ENCODE measurements around the gene KSR2.

DNA sequence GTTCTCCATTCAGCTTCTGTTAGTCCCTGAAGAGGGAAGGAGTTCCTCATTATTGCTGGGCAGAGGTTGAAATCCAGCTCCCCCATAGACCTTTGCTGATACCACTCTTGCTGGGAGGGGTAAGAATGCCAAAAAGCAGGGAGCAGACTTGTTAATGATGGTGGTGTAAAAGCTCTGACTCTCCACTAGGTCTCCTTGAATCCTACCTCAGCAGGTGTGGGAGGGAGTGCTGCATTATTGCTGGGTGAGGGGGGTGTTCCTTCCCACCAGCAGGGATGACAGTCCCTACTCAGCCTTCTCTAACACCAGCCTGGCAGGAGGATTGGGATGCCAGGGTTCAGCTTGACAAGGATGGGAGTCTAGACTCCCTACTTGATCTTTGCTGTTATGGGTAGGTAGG lies 421.6 kb downstream of the KSR2 start:
- TF ChIP-seq, protein P1, sequence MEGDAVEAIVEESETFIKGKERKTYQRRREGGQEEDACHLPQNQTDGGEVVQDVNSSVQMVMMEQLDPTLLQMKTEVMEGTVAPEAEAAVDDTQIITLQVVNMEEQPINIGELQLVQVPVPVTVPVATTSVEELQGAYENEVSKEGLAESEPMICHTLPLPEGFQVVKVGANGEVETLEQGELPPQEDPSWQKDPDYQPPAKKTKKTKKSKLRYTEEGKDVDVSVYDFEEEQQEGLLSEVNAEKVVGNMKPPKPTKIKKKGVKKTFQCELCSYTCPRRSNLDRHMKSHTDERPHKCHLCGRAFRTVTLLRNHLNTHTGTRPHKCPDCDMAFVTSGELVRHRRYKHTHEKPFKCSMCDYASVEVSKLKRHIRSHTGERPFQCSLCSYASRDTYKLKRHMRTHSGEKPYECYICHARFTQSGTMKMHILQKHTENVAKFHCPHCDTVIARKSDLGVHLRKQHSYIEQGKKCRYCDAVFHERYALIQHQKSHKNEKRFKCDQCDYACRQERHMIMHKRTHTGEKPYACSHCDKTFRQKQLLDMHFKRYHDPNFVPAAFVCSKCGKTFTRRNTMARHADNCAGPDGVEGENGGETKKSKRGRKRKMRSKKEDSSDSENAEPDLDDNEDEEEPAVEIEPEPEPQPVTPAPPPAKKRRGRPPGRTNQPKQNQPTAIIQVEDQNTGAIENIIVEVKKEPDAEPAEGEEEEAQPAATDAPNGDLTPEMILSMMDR (conservative IDR thresholded peaks at IDR 0.05; ENCODE audit: low read depth, low read length): no peak
- no peak for TF ChIP-seq FOS (IDR thresholded peaks at IDR 0.05; ENCODE audit: low read depth, low read length)
- TF ChIP-seq POLR2A (IDR thresholded peaks at IDR 0.05; ENCODE audit: low read depth, low read length): no peak
- TF ChIP-seq, protein P2, sequence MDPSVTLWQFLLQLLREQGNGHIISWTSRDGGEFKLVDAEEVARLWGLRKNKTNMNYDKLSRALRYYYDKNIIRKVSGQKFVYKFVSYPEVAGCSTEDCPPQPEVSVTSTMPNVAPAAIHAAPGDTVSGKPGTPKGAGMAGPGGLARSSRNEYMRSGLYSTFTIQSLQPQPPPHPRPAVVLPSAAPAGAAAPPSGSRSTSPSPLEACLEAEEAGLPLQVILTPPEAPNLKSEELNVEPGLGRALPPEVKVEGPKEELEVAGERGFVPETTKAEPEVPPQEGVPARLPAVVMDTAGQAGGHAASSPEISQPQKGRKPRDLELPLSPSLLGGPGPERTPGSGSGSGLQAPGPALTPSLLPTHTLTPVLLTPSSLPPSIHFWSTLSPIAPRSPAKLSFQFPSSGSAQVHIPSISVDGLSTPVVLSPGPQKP (IDR thresholded peaks at IDR 0.05; ENCODE audit: borderline replicate concordance, low read depth, low read length): no peak
- no peak for TF ChIP-seq BHLHE40 (IDR thresholded peaks at IDR 0.05; ENCODE audit: low read depth, low read length)
- TF ChIP-seq CEBPB (IDR thresholded peaks at IDR 0.05; ENCODE audit: low read depth, low read length): no peak
- no peak for TF ChIP-seq RCOR1 (IDR thresholded peaks at IDR 0.05; ENCODE audit: insufficient replicate concordance, low read length)
- no peak for TF ChIP-seq RAD21 (IDR thresholded peaks at IDR 0.05; ENCODE audit: low read length)
- TF ChIP-seq, protein P3, sequence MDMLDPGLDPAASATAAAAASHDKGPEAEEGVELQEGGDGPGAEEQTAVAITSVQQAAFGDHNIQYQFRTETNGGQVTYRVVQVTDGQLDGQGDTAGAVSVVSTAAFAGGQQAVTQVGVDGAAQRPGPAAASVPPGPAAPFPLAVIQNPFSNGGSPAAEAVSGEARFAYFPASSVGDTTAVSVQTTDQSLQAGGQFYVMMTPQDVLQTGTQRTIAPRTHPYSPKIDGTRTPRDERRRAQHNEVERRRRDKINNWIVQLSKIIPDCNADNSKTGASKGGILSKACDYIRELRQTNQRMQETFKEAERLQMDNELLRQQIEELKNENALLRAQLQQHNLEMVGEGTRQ (IDR thresholded peaks at IDR 0.05; ENCODE audit: low read depth, low read length): no peak
- TF ChIP-seq MXI1 (IDR thresholded peaks at IDR 0.05; ENCODE audit: borderline replicate concordance, low read depth, low read length): no peak
- no peak for TF ChIP-seq NFE2L2 (IDR thresholded peaks at IDR 0.05; ENCODE audit: low read depth, low read length)
- TF ChIP-seq SMC3 (IDR thresholded peaks at IDR 0.05; ENCODE audit: low read depth, low read length): no peak
- TF ChIP-seq CHD1 (IDR thresholded peaks at IDR 0.05; ENCODE audit: low read depth, low read length): no peak
- no peak for TF ChIP-seq RFX5 (IDR thresholded peaks at IDR 0.05; ENCODE audit: low read depth, low read length)

Measured in IMR-90 (cell line).